Vagina (tissue), 2 donors: Measurements from ENCODE around the gene MCF2L. TPM values are rescaled to one million over a fixed set of nuclear protein-coding genes. Genes with fewer than 3 reads are reported as not detected.

Experiments
- DNase-seq, 2 donors: peaks; one replicate each; pipeline ENCODE4 v3.0.0-alpha.2; 2017; ENCODE audit errors: extremely low spot score in 2 of 2
- H3K27ac ChIP-seq: fragments of 200-600 bp; sonication (generic); one replicate; pipeline ENCODE4 v1.5.1; 2019
- H3K27me3 ChIP-seq: fragments of 200-600 bp; sonication (generic); one replicate; pipeline ENCODE4 v1.5.1; 2019
- H3K36me3 ChIP-seq, 2 donors: fragments of 200-600 bp; sonication (generic); one replicate each; pipeline ENCODE4 v1.5.1; 2017 to 2019
- H3K4me1 ChIP-seq: fragments of 200-600 bp; sonication (generic); one replicate; pipeline ENCODE4 v1.5.1; 2019
- H3K4me3 ChIP-seq, 2 donors: fragments of 200-600 bp; sonication (generic); 1 replicate in 1 of 2; 2 replicates in 1 of 2; pipeline ENCODE4 v1.5.1; 2016 to 2019
- H3K9me3 ChIP-seq: fragments of 200-600 bp; sonication (generic); one replicate; pipeline ENCODE4 v1.5.1; 2019
- CTCF ChIP-seq, 3 experiments: fragments of 450-650 bp in 2 of 3; fragments of 200-600 bp in 1 of 3; sonication (generic) in 1 of 3; IDR thresholded peaks; one replicate each; pipeline ENCODE4 v1.5.1; 2017 to 2019; ENCODE audit warnings: antibody characterized with exemption in 3 of 3, mild to moderate bottlenecking in 2 of 3, moderate library complexity in 2 of 3
- POLR2A ChIP-seq, 2 donors: fragments of 450-650 bp; IDR thresholded peaks; one replicate each; pipeline ENCODE4 v1.6.1; 2017; ENCODE audit warnings: antibody characterized with exemption in 2 of 2, mild to moderate bottlenecking in 2 of 2, moderate library complexity in 2 of 2
- POLR2AphosphoS5 ChIP-seq, 2 donors: sonication (generic); formaldehyde crosslinking; IDR thresholded peaks; one replicate each; pipeline ENCODE4 v1.9.0; 2017; ENCODE audit warnings: antibody characterized with exemption in 2 of 2, mild to moderate bottlenecking in 2 of 2, low read depth in 1 of 2; ENCODE audit not compliant: insufficient read depth in 1 of 2
- intact Hi-C: fragments of 100-400 bp; cut with DNase I; formaldehyde crosslinking; loops from one replicate; pipeline ENCODE4 v1.15.1; 2023
- total RNA-seq: library from RNA; depleted of rRNA; stranded (reverse); fragments of >200 nt; gene quantifications from one replicate; pipeline ENCODE4 v1.2.3, GENCODE V29; 2016

The MCF2L gene
- total RNA-seq, 1 donor from 2014 or later: 45.4 TPM

GRCh38 chr13:113004126-113004525 is 35.1 kb downstream of the MCF2L start:
- Histone ChIP-seq H3K4me1 (peaks cover 24% of the 10 kb centered on the region), H3K4me3 (no peak overlapping the region), H3K27ac (no peak overlapping the region), H3K27me3 (no peaks in the 10 kb centered on the region), H3K9me3 (no peaks in the 10 kb centered on the region), H3K36me3 (no peaks in the 10 kb centered on the region)
- intact Hi-C loops: no loop called here
- no peak for TF ChIP-seq POLR2A (IDR thresholded peaks at IDR 0.05)
- no peak for TF ChIP-seq CTCF (IDR thresholded peaks at IDR 0.05)
- no peak for DNase-seq

GRCh38 chr13:113005076-113005865 is 36.3 kb downstream of the MCF2L start:
- H3K27ac ChIP-seq: no peak overlapping the region
- TF ChIP-seq POLR2A (IDR thresholded peaks at IDR 0.05): no peak
- H3K27me3 ChIP-seq: no peaks in the 10 kb centered on the region
- no peak overlapping the region for H3K4me3 ChIP-seq
- intact Hi-C loops: no loop called here
- DNase-seq: no peak
- no peaks in the 10 kb centered on the region for H3K36me3 ChIP-seq
- H3K9me3 ChIP-seq: no peaks in the 10 kb centered on the region
- peaks cover 30% of the 10 kb centered on the region for H3K4me1 ChIP-seq

GRCh38 chr13:113005997-113006396 is 37.0 kb downstream of the MCF2L start:
- Histone ChIP-seq H3K27ac (no peak overlapping the region), H3K4me3 (no peak overlapping the region), H3K27me3 (no peaks in the 10 kb centered on the region), H3K4me1 (peaks cover 30% of the 10 kb centered on the region), H3K36me3 (no peaks in the 10 kb centered on the region), H3K9me3 (no peaks in the 10 kb centered on the region)
- no peak for DNase-seq
- intact Hi-C loops: no loop called here
- TF ChIP-seq CTCF (IDR thresholded peaks at IDR 0.05) (no peak), POLR2A (IDR thresholded peaks at IDR 0.05) (no peak), POLR2AphosphoS5 (IDR thresholded peaks at IDR 0.05; ENCODE audit: insufficient read depth in 1 of 2, low read depth in 1 of 2) (no peak)

GRCh38 chr13:113006660-113007059 is 37.6 kb downstream of the MCF2L start:
- no peaks in the 10 kb centered on the region for H3K27me3 ChIP-seq
- H3K36me3 ChIP-seq: no peaks in the 10 kb centered on the region
- no peaks in the 10 kb centered on the region for H3K9me3 ChIP-seq
- H3K27ac ChIP-seq: no peak overlapping the region
- H3K4me1 ChIP-seq: peaks cover 23% of the 10 kb centered on the region
- intact Hi-C loops: no loop called here
- TF ChIP-seq POLR2AphosphoS5 (IDR thresholded peaks at IDR 0.05; ENCODE audit: insufficient read depth in 1 of 2, low read depth in 1 of 2) (no peak), POLR2A (IDR thresholded peaks at IDR 0.05) (no peak), CTCF (IDR thresholded peaks at IDR 0.05) (no peak)
- no peak for DNase-seq
- H3K4me3 ChIP-seq: no peak overlapping the region

DNA sequence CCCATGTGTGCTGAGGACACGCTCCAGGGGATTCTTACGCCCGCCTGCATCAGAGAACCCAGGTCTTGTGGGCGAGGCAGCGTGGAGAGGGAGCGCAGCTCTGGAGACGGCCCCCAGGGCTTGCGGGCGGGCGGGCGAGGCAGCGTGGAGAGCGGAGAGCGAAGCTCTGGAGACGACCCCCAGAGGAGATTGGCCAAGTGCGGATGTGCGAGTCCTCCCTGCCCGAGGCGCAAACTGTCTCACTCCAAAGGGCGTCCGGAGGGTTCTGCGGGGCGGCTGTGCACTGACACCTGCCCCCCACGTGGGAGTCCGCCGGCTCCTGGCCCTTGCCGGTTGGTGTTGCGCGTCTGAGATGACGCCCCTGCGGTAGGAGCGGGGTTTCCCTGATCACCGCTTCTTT is 39.8 kb downstream of the MCF2L start:
- Histone ChIP-seq H3K4me1 (peaks cover 10% of the 10 kb centered on the region), H3K9me3 (no peaks in the 10 kb centered on the region), H3K27ac (no peak overlapping the region), H3K36me3 (no peaks in the 10 kb centered on the region), H3K4me3 (no peak overlapping the region), H3K27me3 (no peaks in the 10 kb centered on the region)
- DNase-seq: no peak
- no peak for TF ChIP-seq CTCF (IDR thresholded peaks at IDR 0.05)
- TF ChIP-seq POLR2A (IDR thresholded peaks at IDR 0.05): no peak
- intact Hi-C loops: no loop called here
